HG03066 (cell line): ENCODE measurements around the gene ATXN2.
"Not testable (repeated sequence)": the region's sequence is repeated elsewhere in the genome, so short reads cannot be mapped to it uniquely, and the experiment has no call there.

Experiments
- ATAC-seq: cut with Tn5 transposase; IDR thresholded peaks from one replicate; pipeline ENCODE4 v1.9.1; 2021; ENCODE audit warnings: low read depth; ENCODE audit not compliant: unreplicated experiment

The ATXN2 gene

DNA sequence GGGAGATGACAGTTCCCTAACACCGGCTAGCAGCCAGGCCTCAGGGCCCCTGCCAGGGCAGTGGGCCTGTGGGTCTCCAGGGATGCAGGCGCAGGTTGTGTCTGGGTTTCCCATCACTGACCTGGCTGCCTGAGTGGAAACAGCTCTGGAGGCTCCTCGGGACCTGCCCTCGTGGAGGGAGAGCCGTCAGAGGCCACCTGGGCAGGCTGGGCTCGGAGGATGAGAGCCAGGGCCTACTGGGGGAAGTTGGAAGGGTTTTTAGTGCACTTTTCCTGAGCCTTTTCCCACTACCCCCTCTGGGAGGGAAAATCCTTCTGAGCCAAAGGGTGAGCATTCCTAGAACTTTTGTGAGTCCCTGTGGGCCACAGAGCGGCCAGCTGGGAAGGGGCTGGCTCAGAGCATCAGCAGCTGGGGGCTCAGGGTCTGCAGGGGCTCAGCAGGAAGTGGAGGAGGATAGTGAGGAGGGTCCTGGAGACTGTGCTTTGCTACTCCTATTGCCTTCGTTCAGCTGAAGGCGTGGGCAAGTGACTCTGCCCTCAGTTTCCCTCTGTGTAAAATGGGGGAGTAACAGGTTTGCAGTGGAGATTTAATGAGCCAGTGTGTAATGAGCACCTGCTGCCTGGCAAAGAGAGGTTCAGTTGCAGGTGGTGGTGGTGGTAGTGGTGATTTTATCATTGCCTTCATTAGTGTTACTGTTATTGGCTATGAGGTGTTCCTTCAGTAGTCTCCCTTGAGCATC, 191.6 kb downstream of the ATXN2 start:
- no peak for ATAC-seq

DNA sequence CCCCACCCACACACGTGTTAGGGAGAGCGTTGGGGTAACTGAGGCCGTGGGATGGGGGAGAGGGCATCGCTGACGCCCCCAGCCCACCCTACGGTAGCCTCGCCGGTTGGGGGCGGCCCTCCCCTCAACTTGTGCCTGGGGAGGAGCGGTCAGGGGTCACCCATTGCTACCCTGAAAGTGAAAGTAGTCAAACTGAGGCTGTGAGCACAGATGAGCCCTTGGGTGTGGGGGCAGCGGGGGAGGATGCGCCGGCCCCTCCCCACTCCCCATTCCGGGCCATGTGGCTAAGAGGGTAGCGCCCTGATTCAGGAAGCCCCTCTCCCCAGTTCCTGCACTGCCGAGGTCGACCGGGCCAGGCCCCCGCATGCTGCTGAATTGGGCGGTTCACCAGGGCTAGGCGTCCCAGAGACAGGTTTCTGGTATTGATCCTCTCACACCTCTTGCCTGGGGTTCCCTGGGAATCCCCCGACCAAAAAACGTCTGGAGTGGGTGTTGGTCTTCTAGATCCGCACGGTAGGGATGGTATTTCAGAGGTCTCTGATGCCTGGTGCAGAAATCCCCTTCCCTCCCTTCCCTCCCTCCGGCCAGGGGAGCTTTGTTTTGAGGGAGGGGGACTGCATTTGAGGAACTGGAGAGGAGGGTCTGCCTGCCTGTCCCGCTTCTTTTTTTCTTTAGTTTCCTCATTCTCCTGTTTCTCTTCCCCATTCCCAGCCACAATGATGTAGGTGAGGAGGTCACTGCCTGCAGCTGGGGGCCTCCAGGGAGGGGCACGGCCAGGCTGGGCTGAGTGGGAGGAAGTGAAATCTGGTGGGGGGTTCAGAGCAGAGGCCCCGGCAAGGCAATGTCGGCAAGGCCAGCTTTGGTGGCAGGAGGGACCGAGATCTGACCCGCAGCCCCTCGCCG, 192.4 kb downstream of the ATXN2 start:
- no peak for ATAC-seq

DNA sequence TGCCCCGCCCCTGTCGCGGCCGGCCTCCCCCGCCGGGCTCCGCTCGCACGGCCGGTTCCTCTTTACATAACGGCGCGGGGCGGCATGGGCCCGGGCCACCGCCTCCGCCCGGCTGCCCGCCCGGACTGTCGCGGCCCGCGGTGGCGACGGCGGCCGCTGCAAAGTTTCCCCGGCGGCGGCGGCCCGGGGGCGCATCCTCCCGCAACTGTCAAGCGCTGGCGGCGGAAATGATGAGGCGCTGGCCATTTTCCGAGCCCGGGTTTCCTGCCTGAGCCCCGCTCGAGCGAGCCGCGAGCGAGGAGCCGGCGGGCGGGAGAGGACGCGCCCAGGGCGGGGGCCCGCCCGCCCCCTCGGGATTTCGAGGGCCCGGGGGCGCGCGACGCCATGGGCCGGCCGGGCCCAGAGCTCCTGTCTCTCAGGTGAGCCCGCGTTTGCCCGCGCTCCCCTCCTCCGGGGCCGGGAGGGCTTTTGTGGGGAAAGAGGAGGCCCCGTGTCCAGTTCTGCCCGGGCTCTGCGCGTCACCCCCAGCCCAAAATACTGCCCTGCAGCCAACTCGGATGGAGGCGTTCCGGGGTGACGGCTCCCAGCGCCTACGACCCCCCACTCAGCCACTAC, 193.1 kb downstream of the ATXN2 start, which contains the start of gene SH2B3:
TSS of gene SH2B3 (plus strand) at position 65 of the 615 bp plus-strand sequence. CDS start 12,223 bp downstream, outside the sequence.
- peak; percentile 11 for ATAC-seq

DNA sequence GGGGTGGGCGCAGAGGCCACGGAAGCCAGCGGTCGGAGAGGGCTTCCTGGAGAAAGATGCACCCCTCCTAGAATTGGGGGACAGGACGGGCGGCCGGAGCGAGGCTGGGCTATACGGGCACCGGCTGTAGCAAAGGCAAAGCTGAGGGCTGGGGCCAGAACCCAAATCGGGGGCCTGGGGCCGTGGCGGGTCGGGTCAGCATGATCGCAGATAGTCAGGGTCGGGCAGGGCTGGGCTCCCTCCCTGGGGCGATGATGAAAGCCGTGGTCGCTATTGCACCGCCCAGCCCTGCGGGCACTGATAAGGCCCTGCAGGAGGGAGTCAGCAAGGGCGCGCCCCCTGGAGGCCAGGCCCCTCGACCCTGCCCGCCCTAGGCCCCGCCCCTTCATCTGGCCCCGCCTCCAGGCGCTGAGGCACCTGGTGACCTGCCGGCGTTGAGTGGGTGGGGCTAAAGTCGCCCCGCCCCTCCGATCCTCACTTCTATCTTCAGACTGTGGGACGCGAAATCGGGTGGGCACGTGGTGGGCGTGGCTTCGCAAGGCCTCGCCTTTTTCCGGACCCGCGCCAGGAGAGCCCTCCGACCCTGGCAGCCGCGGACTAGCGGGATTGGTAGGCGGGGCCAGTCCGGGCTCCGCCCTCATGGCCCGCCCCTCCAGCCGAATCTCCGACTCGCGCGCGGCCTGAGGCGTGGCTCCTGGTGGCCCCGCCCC, 193.8 kb downstream of the ATXN2 start:
- ATAC-seq = peak; percentile 56

DNA sequence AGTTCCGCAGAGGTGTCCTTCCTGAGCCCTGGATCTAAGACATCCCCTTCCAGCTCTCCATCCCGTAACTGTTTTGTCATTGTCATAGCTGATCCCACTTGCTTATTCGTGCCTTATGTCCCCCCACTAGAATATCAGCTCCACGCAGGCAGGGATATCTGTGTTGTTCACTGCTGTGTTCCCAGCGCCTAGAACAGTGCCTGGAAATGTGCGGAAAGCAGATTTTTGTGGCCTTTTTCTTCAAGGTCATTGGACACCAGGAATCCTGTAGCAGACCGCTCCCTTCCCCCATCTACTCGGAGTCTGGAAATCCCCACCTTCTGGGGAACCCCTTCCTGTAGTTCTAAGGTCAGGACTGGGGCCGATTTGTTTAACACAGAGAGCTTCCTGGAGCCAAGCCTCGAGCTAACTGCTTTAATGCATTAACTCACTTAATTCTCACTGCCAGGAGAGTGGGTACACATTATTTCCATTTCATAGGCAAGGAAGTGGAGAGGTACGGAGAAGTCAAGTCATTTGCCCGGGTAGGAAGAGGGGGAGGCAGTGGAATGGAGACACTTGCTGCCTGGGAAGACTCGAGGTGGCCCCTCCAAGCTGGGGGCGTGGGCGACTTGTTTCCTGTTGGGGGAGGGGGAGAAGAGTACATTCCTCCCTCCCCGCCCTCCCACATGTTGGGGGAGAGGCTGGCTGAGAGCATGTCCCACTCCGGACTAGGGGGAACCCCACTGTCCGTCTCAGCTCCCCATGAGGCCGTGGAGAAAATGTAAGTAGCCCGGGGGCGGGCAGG, 194.6 kb downstream of the ATXN2 start:
- no peak for ATAC-seq

DNA sequence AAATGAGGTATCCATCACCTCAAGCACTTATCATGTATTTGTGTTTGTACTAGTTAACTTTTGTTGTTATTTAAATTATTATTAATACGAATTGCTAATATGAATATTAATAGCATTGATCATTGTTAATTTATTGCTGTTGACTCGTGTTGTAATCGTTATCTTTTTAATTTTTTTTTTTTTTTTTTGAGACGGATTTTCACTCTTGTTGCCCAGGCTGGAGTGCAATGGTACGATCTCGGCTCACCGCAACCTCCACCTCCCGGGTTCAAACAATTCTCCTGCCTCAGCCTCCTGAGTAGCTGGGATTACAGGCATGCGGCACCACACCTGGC, 196.7 kb downstream of the ATXN2 start:
- not testable (repeated sequence) for ATAC-seq
